ENCODE data around the gene TMEM106C.

TMEM106C gene

DNA sequence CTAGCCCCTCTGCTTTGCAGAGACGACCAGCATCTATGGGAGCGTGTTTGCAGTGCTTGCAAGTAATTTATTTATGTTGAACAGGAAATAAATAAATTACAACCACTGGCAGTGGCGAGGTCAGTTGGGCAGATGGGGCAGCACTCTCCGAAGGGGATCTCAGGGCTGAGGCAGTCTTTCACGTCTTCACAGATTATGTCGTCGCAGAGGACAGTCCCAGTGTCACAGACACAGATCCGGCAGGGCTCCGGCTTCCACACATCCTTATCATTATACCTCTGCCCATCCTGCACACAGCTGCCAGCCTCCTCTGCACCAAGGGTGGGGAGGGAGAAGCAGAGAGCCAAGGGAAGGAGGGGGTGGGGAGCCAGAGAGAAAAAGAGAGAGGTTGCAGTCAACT, 36.4 kb downstream of the TMEM106C start:
- no peak for DNase-seq

DNA sequence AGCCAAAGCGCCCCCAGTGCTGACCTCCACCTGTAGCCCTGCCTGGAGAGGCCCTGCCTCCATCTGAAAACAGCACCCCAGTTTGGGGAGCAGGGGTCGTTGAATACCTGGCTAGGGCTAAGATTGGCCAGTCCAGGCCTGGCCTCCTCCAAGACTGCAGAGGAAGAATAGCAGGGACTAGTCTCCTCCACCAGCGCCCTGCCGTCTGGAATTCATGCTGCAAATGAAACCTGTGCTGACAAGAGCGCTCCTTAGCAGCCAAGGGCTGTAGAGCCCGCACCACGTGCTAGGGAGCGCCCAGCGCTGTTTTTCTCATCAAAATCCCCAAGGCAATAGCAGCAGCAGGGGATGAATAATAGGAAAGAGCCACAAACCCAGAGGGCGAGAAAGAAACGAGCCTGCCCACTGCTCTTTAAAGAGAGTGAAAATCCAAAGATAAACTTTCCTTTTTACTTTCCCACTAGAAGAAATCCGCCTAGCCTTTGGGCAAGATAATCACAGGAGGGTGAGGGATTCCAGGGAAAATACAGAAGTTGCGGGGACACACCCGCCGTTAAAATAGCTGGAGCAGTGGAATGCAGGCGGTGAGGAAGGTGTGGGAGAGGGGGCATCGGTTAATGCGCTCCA, 37.6 kb downstream of the TMEM106C start:
- DNase-seq: peak in 1 of 2 experiments; percentile 33

DNA sequence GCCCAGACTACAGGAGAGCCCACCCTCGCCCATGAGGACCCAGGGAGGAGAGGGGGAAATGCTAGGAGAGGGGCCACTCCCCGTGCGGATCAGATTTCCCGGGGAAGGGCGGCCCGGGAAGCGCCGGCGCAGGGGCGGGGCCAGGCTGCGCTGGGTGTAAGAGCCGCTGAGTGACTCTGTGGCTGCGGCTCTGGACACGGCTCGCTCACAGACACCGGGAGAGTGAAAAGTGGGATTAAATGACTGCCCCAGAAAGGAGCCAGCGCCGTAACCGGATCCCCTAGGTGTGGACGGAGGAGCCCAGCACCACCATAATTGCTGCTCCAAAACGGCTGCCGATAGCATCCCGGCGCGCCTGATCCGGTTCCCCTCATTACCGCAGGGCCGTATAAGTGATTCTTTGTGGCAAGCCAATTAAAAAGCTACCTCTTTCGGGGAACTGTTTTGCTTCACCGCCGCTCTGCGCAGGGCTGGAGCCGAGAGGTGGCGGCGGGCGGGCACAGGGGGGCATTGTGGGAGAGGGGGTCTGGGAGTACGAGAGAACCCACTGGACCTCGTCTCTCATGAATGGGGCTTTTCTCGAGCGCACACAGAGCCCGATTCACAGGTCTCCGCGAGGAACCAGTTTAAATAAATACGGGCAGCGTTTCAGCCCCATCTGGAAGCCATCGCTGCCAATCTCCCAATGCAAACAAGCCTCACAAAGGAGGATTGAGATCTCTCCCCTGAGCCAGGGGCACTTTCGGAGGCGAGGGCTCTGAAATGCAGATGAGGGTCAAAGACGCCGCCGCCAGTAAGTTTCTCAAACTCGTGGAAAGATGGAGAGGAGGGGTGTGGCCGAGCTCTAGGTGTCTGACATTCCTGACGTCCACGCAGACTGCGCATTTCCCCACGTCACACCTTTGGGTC, 38.4 kb downstream of the TMEM106C start:
- peak in 1 of 2 experiments; percentile 20 for DNase-seq

DNA sequence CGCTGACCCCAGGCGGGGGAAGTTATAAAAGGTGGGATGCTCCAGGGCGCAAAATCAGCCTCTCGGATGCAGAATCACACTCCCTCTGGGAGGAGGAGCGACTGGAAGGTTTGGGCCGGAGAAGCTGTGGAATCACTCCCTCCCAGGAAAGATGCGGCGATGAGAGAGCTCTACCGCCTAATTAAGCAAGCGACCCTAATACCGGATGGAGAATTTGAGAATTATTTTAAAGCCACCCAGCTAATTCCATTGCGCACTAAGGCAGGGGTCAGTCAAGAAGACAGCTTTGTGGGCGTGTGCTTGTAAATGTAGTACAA, 39.0 kb downstream of the TMEM106C start:
- no peak for DNase-seq

DNA sequence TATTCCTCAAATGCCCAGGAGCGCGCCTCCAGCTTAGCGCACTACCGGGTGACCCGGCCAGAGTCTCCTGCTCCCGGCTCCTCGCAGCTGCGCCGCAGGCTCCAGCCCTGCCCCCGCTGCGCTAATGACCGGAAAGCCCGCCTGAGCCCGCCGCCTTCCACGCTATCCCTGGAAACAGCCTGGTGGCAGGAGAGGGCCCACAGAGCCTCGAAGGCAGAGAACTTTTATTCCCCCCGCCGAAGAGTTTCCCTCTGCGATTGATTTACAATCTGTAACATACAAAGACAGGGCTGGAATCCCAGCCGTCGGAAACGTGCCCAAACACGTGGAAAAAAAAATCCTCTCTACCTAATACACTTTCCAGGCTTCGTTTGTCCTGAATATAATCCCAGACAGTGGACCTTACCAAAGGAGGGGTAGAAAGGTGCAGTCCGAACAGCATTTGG, 39.4 kb downstream of the TMEM106C start:
- peak in 1 of 2 experiments; percentile 9 for DNase-seq

DNA sequence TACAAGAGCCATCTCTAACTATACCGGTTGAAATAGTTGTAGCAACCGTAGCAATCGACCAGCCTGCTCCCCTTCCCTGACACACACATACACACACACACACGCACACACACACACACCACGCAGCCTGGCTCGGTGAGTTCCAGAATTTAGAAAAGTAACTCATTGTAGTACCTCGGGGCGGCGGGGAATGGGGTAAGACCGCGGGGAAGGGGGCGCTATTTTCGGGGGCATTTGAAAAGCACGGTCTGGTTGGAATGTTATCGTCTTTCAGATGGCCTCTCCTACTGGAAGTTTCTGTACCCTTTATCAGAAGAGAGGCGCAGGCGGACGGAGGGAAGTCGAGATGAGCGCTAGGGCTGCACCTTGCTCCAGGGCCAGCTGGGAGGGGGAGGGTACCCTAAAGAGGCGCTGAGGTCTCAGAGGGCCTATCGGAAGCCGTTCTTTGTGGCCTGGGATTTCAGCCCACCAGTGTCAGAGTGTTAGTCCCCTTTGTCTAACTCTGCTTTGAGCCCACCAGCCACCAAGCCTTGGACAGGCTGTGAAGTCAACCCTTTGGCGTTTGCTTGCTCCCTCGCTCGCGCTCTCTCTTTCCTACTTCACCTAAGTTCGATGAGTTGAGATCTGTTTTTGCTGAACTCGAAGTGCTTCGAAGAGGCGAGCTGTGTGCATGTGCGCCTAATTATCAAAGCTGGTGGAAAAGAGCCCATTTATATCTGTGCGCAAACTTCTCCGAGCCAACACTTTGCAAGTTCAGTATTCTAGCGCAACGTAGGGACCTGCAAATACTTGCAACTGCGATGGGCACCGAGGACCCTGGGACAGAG, 40.0 kb downstream of the TMEM106C start:
- peak in 1 of 2 experiments; percentile 28 for DNase-seq

DNA sequence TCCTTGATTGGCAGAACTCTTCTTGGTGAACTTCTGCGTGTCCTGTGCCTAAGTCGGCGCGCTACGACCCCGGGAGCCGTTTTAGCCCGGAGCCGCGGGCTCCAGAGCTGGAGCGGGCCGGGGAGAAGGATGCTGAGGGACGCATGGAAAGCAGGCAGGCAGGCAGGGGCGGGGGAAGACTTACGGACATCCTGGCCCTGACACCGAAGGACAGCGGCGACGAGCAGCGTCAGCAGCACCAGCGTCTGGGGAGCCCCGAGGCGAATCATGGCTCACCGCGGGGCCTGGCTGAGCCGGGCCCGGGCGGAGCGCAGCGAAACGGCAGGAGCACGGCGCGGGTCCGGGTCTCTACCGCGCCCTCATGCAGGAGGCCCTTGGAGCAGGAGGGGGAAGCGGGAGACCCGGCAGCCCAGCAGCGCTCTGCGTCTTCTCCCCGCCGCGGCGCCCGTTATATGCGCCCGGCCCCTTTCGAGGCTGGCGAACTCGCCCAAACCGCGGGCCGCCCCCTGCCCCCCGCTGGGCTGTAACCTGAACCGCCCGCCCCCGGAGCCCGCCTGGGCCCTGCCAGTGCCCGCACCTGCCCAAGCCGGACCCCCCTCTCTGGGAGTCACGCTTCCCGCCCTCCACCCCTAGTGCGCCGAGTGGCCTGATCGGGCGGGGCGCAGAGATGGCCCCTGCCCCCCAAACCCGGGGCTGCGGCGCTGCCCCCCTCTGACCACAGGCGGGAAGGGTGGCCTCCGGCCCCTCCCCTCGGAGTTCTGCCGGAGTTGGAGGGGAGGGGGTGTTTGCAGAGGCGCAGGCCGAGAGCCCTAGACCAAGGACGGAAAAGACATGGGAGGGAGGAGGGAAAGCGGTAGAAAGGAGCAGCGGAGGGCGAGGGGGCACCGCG, 40.9 kb downstream of the TMEM106C start, which contains the start of gene COL2A1:
Gene COL2A1, minus strand, starts transcription at position 424 of the 889 bp plus-strand sequence. Its CDS starts 155 bp downstream, at position 269.
- DNase-seq: peak; percentile 34 to 46

DNA sequence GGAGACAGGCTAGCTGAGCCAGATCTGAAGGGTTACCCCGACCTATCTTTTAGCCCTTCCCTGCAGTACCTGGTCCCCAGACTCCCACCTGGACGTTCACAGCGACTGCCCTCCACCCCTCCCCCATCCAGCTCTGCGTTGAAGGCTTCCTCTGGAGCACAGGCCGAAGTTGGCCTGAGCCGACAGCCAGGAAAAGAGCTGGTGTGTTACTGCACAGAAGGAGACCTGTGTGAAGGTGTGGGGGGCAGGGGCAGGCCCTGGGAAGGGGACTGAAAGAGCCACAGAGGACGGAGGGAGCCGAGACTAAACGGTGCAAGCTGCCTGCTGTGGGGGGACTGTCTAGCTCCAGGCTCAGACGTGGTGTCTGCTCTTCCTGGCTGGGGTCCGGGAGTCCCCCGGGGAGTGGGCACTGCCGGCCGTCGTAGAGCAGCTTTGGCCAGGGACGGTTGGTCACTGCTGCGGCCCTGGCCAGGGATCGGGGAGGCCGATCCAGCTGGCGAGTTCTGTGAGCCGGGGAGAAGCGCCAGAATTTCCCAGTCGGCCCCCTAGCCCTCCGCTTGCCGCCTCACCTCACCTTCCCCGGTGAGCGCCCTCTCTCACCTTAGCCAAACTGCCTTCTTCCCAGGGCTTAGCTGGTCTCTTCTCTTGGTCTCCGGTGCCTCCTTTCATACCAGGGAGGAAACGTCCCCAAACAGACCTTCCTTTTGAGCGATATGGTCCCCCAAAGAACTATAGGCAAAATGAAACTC, 41.8 kb downstream of the TMEM106C start:
- DNase-seq: no peak

DNA sequence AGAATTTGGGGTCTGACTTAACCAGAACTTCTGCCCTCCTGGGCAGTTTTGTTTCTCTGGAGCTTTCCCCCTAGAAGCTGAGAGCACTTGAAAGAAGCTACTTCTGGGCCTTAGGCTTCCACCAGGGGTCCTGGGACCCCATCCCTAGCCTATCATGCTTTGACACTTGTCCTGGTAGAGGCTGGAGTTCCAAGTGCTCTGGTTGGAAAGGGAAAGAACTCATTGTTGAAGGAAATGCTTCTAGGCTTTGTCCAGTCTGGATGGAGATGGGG, 42.3 kb downstream of the TMEM106C start:
- no peak for DNase-seq

DNA sequence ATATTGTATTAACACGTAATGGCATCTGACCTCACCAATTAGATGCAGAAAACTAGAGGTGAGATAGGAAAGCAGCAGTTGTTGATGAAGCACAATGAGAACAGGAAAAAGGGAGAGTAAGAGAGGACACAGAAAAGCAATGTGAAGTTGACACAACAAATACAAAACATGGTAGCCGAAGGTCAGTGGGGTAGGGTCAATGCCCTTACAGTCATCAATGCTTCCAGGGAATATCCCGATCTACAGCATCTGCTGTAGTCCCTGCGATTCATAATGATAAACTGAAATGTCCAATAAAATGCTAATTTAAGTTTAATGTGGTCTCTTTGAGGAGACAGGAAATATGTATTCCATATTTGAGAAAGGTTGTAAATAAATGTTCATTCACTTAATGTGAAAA, 43.8 kb downstream of the TMEM106C start:
- no peak for DNase-seq

DNA sequence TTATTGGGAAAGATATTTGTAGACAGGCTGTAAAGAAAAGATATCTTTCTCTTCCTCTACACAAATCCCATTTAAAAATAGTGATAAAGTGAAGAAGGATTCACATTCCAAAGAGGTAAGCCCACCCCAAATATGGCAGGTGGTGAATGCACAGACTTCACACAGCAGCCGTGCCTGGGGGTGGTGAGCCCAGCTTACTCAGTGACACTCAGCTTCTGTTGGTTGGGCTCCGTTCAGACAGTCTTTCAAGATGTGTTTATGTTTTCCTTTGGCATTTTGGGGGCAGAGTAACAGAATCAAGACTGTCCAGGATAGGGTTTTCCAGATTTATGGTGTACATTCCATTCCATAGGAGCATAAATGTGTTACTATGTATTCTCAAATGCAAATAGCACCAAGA, 45.0 kb downstream of the TMEM106C start:
- no peak for DNase-seq

DNA sequence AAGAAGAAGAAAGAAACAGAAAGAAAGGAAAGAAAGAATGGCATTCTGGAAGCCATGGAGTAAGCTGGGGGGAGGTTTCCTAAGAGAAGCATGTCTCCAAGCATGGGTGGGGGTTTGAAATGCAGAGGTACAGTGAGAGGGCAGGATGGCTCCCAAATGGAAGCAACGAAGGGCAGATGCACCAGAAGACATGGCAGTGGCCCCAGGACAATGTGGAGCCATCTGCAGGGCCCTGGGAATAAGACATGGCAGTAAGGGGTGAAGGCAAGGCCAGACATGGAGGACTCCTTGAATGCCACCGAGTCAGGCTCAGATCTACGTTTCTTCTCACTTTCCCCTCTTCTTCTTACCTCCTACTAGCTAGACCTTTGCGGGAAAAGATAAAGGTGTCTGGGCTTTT, 45.6 kb downstream of the TMEM106C start:
- DNase-seq: no peak

DNA sequence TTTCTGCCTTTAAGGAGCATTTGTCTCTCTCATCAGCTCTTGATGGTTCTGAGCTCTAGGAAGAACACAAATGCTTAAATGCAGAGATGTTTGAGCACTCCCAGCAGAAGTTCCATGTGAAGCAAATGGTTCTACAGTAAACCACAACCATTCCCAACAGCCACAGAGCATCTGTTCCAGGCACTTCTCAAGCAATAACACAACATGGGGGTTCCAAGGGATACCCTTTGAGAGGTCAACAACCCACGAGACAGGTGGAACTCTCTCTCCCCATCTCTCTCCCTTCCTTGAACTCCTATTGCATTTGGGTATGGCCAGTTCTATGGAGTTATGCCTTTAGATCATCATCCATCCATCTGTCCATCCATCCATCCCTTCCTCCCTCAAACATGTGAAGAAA, 46.1 kb downstream of the TMEM106C start:
- DNase-seq: no peak

DNA sequence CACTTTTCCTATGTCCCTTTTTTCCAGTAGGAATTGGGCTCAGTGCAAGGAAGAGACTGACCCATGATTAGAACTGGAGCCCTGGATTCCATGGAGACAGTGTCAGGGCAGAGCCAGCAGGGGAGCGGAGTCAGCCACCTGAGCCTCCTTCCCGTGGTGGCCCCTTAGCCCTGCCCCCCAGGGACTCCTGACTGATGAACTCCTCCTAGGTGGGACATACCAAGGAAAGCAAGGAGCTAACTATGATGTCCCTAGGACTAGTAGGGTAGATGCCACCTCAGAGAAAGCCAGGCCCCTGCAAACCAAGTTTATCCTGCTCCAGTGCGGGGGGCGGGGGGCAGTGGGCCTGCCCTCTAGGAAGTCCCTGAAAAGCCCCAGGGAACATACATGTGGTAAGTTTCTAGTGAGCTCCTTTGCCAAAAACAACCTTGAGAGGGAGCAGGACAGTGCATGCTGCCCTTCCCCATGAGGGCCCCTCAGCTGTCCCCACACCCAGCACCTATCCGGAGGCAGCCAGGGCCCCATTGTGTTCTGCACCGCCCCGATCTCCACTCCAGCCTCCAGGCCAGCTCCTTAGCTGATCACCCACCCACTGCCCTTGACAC, 47.1 kb downstream of the TMEM106C start:
- DNase-seq: no peak

DNA sequence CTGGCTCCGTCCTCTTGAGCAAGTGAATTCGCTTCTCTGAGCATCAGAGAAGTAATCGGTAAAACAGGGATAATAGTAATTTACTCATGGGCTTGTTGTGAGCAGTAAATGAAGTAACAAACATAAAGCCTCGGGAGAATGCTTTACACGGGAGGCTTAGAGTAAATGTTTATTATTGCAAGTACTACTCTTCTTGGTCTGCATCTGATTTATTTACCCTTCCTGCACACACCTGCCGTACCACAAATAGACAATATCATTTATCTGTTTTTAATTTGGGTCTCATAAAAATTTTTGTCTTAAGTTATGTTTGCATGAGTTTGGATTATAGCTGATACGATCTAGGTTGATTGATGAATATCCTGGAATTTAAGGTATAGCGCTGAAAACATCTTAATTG, 48.7 kb downstream of the TMEM106C start:
- no peak for DNase-seq

DNA sequence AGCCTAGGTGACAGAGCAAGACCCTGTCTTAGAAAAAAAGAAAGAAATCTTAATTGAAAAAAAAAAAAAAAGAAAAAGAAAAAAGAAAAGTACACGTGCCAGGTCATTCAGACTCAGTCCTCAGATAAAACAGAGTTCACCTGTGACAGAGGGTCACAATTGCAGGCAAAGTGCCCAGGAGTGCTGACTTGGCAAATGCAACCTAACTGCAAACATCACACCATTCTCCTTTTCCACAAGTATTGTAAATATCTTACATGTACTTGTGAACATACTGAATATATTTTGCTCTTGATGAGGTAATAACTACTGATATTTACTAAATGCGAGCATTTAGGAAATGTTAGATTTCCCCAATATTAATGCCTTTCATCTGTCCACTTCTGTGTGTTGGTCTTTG, 49.9 kb downstream of the TMEM106C start:
- no peak for DNase-seq

DNA sequence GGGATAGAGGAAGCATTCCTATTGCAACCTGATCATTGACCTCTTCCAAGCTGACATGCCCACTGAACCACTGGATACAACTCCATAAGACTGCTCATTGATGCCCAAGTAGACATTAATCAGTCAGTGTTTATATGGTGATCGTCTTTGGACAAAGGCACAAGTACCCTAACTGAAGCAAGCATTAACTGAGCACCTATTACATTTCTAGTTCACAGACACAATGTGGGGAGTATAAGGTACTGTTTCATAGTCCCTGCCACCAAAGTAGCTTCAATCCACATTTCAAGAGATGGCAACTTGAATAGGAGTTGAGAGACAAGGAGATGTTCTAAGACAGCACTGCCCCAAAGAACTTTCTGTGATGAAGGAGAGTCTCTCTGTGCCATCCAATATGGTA, 51.7 kb downstream of the TMEM106C start:
- DNase-seq: no peak

DNA sequence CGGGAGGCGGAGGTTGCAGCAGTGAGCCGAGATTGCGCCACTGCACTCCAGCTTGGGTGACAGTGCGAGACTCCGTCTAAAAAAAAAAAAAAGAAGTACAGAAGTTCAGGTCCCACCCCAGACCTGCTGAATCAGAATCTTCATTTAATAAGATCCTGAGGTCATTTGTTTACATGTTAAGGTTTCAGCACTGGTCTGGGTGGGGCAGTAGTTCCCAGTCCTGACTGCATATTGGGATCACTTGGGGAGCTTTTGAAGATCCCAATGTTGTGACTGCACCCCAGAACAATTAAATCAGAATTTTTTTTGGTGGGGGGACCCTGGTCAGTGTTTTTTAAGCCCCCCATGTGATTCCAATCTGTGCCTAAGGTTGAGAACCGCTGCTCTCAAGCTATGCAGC, 52.6 kb downstream of the TMEM106C start:
- no peak for DNase-seq

DNA sequence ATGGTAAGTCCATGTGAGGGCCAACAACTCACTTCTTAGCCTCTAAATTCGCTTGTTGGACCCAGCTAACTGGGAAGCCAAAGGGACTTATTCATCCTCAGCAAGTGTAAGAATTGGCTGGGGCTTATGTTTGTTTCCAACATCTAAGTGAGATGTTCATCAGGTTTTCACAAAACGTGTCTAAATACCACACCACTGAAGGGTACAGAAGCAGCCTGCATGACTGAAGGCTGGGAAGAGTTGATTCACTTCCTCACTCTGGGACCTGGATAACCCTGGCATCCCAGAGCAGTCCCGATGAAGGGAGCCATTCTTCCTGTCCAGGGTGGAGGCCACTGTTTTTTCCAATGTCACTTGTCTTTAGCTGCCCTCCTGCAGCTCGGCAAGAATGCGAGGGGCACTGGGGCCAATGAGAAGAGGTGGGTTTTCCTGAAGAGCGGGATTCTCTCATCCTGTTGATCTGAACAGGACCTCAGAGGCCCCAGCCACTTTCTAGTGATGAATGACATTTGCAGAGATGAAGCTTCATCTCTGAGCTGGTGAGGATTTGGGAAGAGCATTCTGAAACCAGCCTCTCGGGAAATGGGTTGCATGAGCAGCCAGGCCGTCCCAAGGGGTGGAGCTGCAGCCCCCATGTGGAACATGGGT, 53.1 kb downstream of the TMEM106C start:
- DNase-seq: no peak

DNA sequence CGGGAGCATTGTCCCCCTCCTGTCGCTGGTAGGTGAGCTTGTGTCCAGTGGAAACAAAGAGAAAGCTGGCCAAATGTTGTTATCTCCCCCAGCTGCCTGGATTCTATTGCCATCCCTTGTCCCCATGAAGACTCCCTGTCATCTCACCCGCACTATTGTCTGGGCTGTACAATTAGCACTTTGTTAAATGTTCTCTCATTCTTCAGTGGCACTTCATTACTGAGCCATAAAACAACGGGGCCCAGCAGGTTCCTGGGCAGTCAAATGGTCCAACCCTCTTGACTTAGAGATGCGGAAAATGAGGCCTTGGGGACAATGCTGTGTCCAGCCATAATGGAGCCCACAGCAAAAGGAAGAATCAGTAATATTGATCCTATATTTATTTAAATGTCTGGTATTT, 54.1 kb downstream of the TMEM106C start:
- no peak for DNase-seq
